HG02970 (cell line): Measurements from ENCODE around the gene ADARB2.

Experiments used
- ATAC-seq: cut with Tn5 transposase; IDR thresholded peaks from one replicate; pipeline ENCODE4 v1.9.1; 2021; ENCODE audit warnings: mild to moderate bottlenecking, moderate library complexity, moderate number of reproducible peaks; ENCODE audit not compliant: unreplicated experiment, low FRiP score

Gene ADARB2

GRCh38 chr10:1575481-1576244 lies 161.7 kb downstream of the ADARB2 start:
- no peak for ATAC-seq

- no peak for ATAC-seq
Measured at GRCh38 chr10:1574719-1575118, 162.6 kb downstream of the ADARB2 start.

GRCh38 chr10:1573981-1574380 lies 163.3 kb downstream of the ADARB2 start:
- ATAC-seq = no peak

- ATAC-seq = no peak
Measured at GRCh38 chr10:1573334-1573969, 163.9 kb downstream of the ADARB2 start.

- no peak for ATAC-seq
Measured at GRCh38 chr10:1572519-1573333, 164.6 kb downstream of the ADARB2 start.

- ATAC-seq = no peak
Measured at GRCh38 chr10:1571587-1572237, 165.6 kb downstream of the ADARB2 start.

GRCh38 chr10:1570416-1571051 lies 166.8 kb downstream of the ADARB2 start:
- ATAC-seq = no peak

GRCh38 chr10:1569208-1569607 lies 168.1 kb downstream of the ADARB2 start:
- ATAC-seq = no peak

- no peak for ATAC-seq
Measured at GRCh38 chr10:1567742-1568495, 169.4 kb downstream of the ADARB2 start.

GRCh38 chr10:1567152-1567551 lies 170.2 kb downstream of the ADARB2 start:
- ATAC-seq = no peak

- no peak for ATAC-seq
Measured at GRCh38 chr10:1564791-1565190, 172.5 kb downstream of the ADARB2 start.

- no peak for ATAC-seq
Measured at GRCh38 chr10:1563028-1563427, 174.3 kb downstream of the ADARB2 start.

- ATAC-seq = no peak
Measured at GRCh38 chr10:1561731-1562337, 175.5 kb downstream of the ADARB2 start.

- ATAC-seq = no peak
Measured at GRCh38 chr10:1560535-1561192, 176.7 kb downstream of the ADARB2 start.

GRCh38 chr10:1559761-1560160 lies 177.6 kb downstream of the ADARB2 start:
- ATAC-seq = no peak

GRCh38 chr10:1559311-1559710 lies 178.0 kb downstream of the ADARB2 start:
- no peak for ATAC-seq

- no peak for ATAC-seq
Measured at GRCh38 chr10:1558906-1559305, 178.4 kb downstream of the ADARB2 start.

- ATAC-seq = no peak
Measured at GRCh38 chr10:1557081-1557480, 180.2 kb downstream of the ADARB2 start.

GRCh38 chr10:1556496-1556895 lies 180.8 kb downstream of the ADARB2 start:
- no peak for ATAC-seq
